NB4 (cell line): ENCODE data around the gene ESPL1.

Experiments
- DNase-seq: peaks from one replicate; pipeline ENCODE4 v3.0.0; 2010; ENCODE audit warnings: low read depth
- H3K4me3 ChIP-seq: one replicate; pipeline ENCODE4 v1.5.1; 2011; ENCODE audit warnings: mild to moderate bottlenecking, low read depth, low read length, moderate library complexity
- CTCF ChIP-seq: IDR thresholded peaks from one replicate; pipeline ENCODE4 v1.5.1; 2012; ENCODE audit warnings: low read depth, low read length
- MAX ChIP-seq: IDR thresholded peaks from 2 replicates; pipeline ENCODE4 v1.6.1; 2011; ENCODE audit warnings: low read depth, low read length
- MYC ChIP-seq: IDR thresholded peaks from 2 replicates; pipeline ENCODE4 v1.6.1; 2011; ENCODE audit warnings: low read depth, low read length
- POLR2A ChIP-seq: IDR thresholded peaks from 2 replicates; pipeline ENCODE4 v1.6.1; 2011; ENCODE audit warnings: mild to moderate bottlenecking; ENCODE audit not compliant: insufficient read length; ENCODE audit errors: extremely low read depth

The ESPL1 gene

GRCh38 chr12:53229454-53229853 lies 38.6 kb upstream of the ESPL1 start:
- H3K4me3 ChIP-seq = no peak overlapping the region
- DNase-seq = no peak
- no peak for TF ChIP-seq POLR2A
- TF ChIP-seq CTCF = no peak
- TF ChIP-seq MYC = no peak
- no peak for TF ChIP-seq MAX

GRCh38 chr12:53230108-53230845 lies 37.8 kb upstream of the ESPL1 start:
- H3K4me3 ChIP-seq = no peak overlapping the region
- DNase-seq = no peak
- no peak for TF ChIP-seq MYC
- no peak for TF ChIP-seq MAX
- no peak for TF ChIP-seq CTCF
- no peak for TF ChIP-seq POLR2A

- DNase-seq = no peak
- TF ChIP-seq CTCF (no peak), MAX (no peak), POLR2A (no peak), MYC (no peak)
- H3K4me3 ChIP-seq = no peak overlapping the region
Observed at GRCh38 chr12:53231671-53231920, 36.5 kb upstream of the ESPL1 start.

GRCh38 chr12:53231921-53232645 lies 36.0 kb upstream of the ESPL1 start, which contains the start of gene RARG:
Gene RARG, minus strand, starts transcription at chr12:53232209. Its CDS starts 4,664 bp downstream, at chr12:53227545.
- no peak within 1 kb of the TSS for H3K4me3 ChIP-seq
- DNase-seq = no peak
- TF ChIP-seq CTCF = no peak
- no peak for TF ChIP-seq MYC

- TF ChIP-seq MYC (no peak), CTCF (no peak), POLR2A (no peak), MAX (no peak)
- H3K4me3 ChIP-seq = no peak overlapping the region
- peak; percentile 33 for DNase-seq
Observed at GRCh38 chr12:53232646-53233461, 35.2 kb upstream of the ESPL1 start.
